Measurements from ENCODE around the gene C1orf21. TPM values are rescaled to one million over a fixed set of nuclear protein-coding genes. Genes with fewer than 3 reads are reported as not detected.

C1orf21 gene
- total RNA-seq, 4 donors from 2014 or later, result 31.6 to 121 (median 38.0) TPM

- TF ChIP-seq CTCF (IDR thresholded peaks at IDR 0.05; ENCODE audit: low read depth), result no peak
Measured at GRCh38 chr1:184424157-184424556, 37.3 kb downstream of the C1orf21 start.

GRCh38 chr1:184424945-184425344 lies 38.1 kb downstream of the C1orf21 start:
- TF ChIP-seq CTCF (IDR thresholded peaks at IDR 0.05; ENCODE audit: low read depth), result no peak

- TF ChIP-seq CTCF (IDR thresholded peaks at IDR 0.05; ENCODE audit: low read depth), result no peak
Measured at GRCh38 chr1:184425449-184426277, 38.8 kb downstream of the C1orf21 start.

- no peak for TF ChIP-seq CTCF (IDR thresholded peaks at IDR 0.05; ENCODE audit: low read depth)
Measured at GRCh38 chr1:184426278-184426674, 39.4 kb downstream of the C1orf21 start.

GRCh38 chr1:184427722-184428121 lies 40.9 kb downstream of the C1orf21 start:
- no peak for TF ChIP-seq CTCF (IDR thresholded peaks at IDR 0.05; ENCODE audit: low read depth)

- no peak for TF ChIP-seq CTCF (IDR thresholded peaks at IDR 0.05; ENCODE audit: low read depth)
Measured at GRCh38 chr1:184428604-184429003, 41.8 kb downstream of the C1orf21 start.

- no peak for TF ChIP-seq CTCF (IDR thresholded peaks at IDR 0.05; ENCODE audit: low read depth)
Measured at GRCh38 chr1:184429335-184429734, 42.5 kb downstream of the C1orf21 start.
